H1 (cell line): Measurements from ENCODE around the gene RBM20. TPM values are rescaled to one million over a fixed set of nuclear protein-coding genes. Genes with fewer than 3 reads are reported as not detected.

ENCODE experiments used
- CTCF ChIA-PET: fragments of 300-600 bp; sonication (Branson Sonifier 250); formaldehyde crosslinking; loops from one replicate; lab custom pipeline; 2021; ENCODE audit not compliant: partially characterized antibody; lab: Charles Lee
- POLR2A ChIA-PET: fragments of 300-600 bp; sonication (Branson Sonifier 250); formaldehyde crosslinking; loops from one replicate; lab custom pipeline; 2021; ENCODE audit warnings: inconsistent platforms; ENCODE audit not compliant: partially characterized antibody; lab: Charles Lee
- DNase-seq, 2 experiments: peaks; one replicate each; pipeline versions ENCODE4 v3.0.0 to v3.0.0-alpha.2; 2010 to 2022; ENCODE audit warnings: low spot score in 2 of 2, low read depth in 1 of 2, mixed read lengths in 1 of 2
- FAIRE-seq: peaks from 2 replicates; lab custom pipeline; 2011; peaks lifted over from hg19 to GRCh38; lab: Jason Lieb, UNC
- H2AFZ ChIP-seq: 2 replicates; pipeline ENCODE4 v1.8.1; 2012; ENCODE audit warnings: low read length, inconsistent platforms
- H2AK5ac ChIP-seq: 2 replicates; pipeline ENCODE4 v1.6.1; 2013; ENCODE audit warnings: low read depth, low read length
- H2BK120ac ChIP-seq: replicated peaks from 2 replicates; pipeline ENCODE3; 2013; ENCODE audit warnings: low read depth, low read length, inconsistent platforms
- H2BK12ac ChIP-seq: 2 replicates; pipeline ENCODE4 v1.6.1; 2013; ENCODE audit warnings: low read depth, low read length
- H2BK15ac ChIP-seq: 2 replicates; pipeline ENCODE4 v1.6.1; 2013; ENCODE audit warnings: low read length
- H2BK20ac ChIP-seq: 2 replicates; pipeline ENCODE4 v1.6.1; 2013; ENCODE audit warnings: low read length
- H2BK5ac ChIP-seq: 2 replicates; pipeline ENCODE4 v1.6.1; 2013; ENCODE audit warnings: low read depth, low read length
- H3K14ac ChIP-seq: 2 replicates; pipeline ENCODE4 v1.6.1; 2013; ENCODE audit warnings: inconsistent platforms; ENCODE audit not compliant: insufficient read length
- H3K18ac ChIP-seq: 2 replicates; pipeline ENCODE4 v1.6.1; 2013; ENCODE audit warnings: low read length; ENCODE audit errors: extremely low read depth
- H3K23ac ChIP-seq: 2 replicates; pipeline ENCODE4 v1.6.1; 2013; ENCODE audit warnings: inconsistent platforms; ENCODE audit not compliant: insufficient read length
- H3K23me2 ChIP-seq: 2 replicates; pipeline ENCODE4 v1.6.1; 2013; ENCODE audit warnings: low read depth, low read length
- H3K27ac ChIP-seq: 2 replicates; pipeline ENCODE4 v1.6.1; 2011; ENCODE audit warnings: low read depth, low read length, inconsistent platforms
- H3K27me3 ChIP-seq, 4 experiments: replicated peaks in 1 of 4; 1 replicate in 1 of 4; 2 replicates in 3 of 4; pipeline versions ENCODE4 v1.6.1 to v1.8.1; 2011 to 2013; ENCODE audit warnings: low read length in 3 of 4, mild to moderate bottlenecking in 3 of 4, inconsistent platforms in 2 of 4, mixed read lengths in 2 of 4, moderate library complexity in 1 of 4; ENCODE audit not compliant: control insufficient read depth in 3 of 4, insufficient read depth in 3 of 4; ENCODE audit errors: extremely low read depth in 1 of 4
- H3K36me3 ChIP-seq, 4 experiments: 2 replicates each; pipeline versions ENCODE4 v1.6.1 to v1.8.1; 2011 to 2013; ENCODE audit warnings: mild to moderate bottlenecking in 4 of 4, low read length in 3 of 4, moderate library complexity in 2 of 4, control low read depth in 1 of 4, inconsistent platforms in 1 of 4; ENCODE audit not compliant: insufficient read depth in 4 of 4, control insufficient read depth in 2 of 4
- H3K4ac ChIP-seq: replicated peaks from 2 replicates; pipeline ENCODE3; 2013; ENCODE audit warnings: low read length, low read depth, mixed read lengths, inconsistent platforms; ENCODE audit not compliant: insufficient read length
- H3K4me1 ChIP-seq, 4 experiments: replicated peaks in 1 of 4; 1 replicate in 1 of 4; 2 replicates in 3 of 4; pipeline versions ENCODE4 v1.6.1 to v1.8.1; 2011 to 2013; ENCODE audit warnings: low read length in 3 of 4, inconsistent platforms in 2 of 4, mixed read lengths in 1 of 4; ENCODE audit not compliant: insufficient read depth in 4 of 4, control insufficient read depth in 3 of 4
- H3K4me2 ChIP-seq, 2 experiments: 2 replicates each; pipeline versions ENCODE4 v1.6.1 to v1.8.1; 2011 to 2013; ENCODE audit warnings: low read depth in 2 of 2, low read length in 2 of 2, control low read depth in 1 of 2, inconsistent platforms in 1 of 2, mild to moderate bottlenecking in 1 of 2; ENCODE audit not compliant: insufficient read depth in 1 of 2
- H3K4me3 ChIP-seq, 4 experiments: fragments of 200-600, 300-600 bp in 1 of 4; sonication (generic), shearing (Covaris generic), sonication (Bioruptor Twin) in 1 of 4; 2 replicates each; pipeline versions ENCODE4 v1.5.1 to v1.8.1; 2011 to 2016; ENCODE audit warnings: low read length in 4 of 4, low read depth in 3 of 4, control low read depth in 2 of 4, inconsistent platforms in 2 of 4, mild to moderate bottlenecking in 2 of 4, mixed read lengths in 1 of 4, moderate library complexity in 1 of 4; ENCODE audit not compliant: insufficient read depth in 2 of 4; ENCODE audit errors: extremely low read depth in 1 of 4
- H3K56ac ChIP-seq: replicated peaks from 2 replicates; pipeline ENCODE3; 2013; ENCODE audit warnings: low read depth, mild to moderate bottlenecking, mixed read lengths, low read length, inconsistent platforms; ENCODE audit not compliant: insufficient read length
- H3K79me1 ChIP-seq: 2 replicates; pipeline ENCODE4 v1.6.1; 2013; ENCODE audit warnings: low read depth, low read length, control low read depth
- H3K79me2 ChIP-seq, 2 experiments: 2 replicates each; pipeline versions ENCODE4 v1.6.1 to v1.8.1; 2012 to 2013; ENCODE audit warnings: low read length in 2 of 2, mild to moderate bottlenecking in 2 of 2, inconsistent platforms in 1 of 2; ENCODE audit not compliant: insufficient read depth in 2 of 2, control insufficient read depth in 1 of 2
- H3K9ac ChIP-seq, 4 experiments: replicated peaks in 1 of 4; 1 replicate in 1 of 4; 2 replicates in 3 of 4; pipeline versions ENCODE4 v1.6.1 to v1.8.1; 2011 to 2013; ENCODE audit warnings: low read depth in 3 of 4, low read length in 3 of 4, control low read depth in 2 of 4, mild to moderate bottlenecking in 2 of 4, moderate library complexity in 2 of 4, inconsistent platforms in 1 of 4; ENCODE audit errors: extremely low read depth in 1 of 4
- H3K9me3 ChIP-seq, 2 experiments: 2 replicates each; pipeline versions ENCODE4 v1.6.1 to v1.8.1; 2012 to 2013; ENCODE audit warnings: mild to moderate bottlenecking in 2 of 2, moderate library complexity in 2 of 2, control low read depth in 1 of 2, inconsistent platforms in 1 of 2, low read depth in 1 of 2, low read length in 1 of 2, mixed read lengths in 1 of 2; ENCODE audit not compliant: insufficient read depth in 2 of 2
- H4K20me1 ChIP-seq, 2 experiments: replicated peaks in 1 of 2; 2 replicates each; pipeline versions ENCODE3 to v1.8.1; 2011 to 2013; ENCODE audit warnings: inconsistent platforms in 2 of 2, low read length in 2 of 2, mild to moderate bottlenecking in 1 of 2; ENCODE audit not compliant: insufficient read depth in 2 of 2, control insufficient read depth in 1 of 2
- H4K5ac ChIP-seq: 2 replicates; pipeline ENCODE4 v1.6.1; 2013; ENCODE audit warnings: low read length, low read depth, mixed read lengths, inconsistent platforms; ENCODE audit not compliant: insufficient read length
- H4K8ac ChIP-seq: 2 replicates; pipeline ENCODE4 v1.8.0; 2013; ENCODE audit warnings: mild to moderate bottlenecking, moderate library complexity, low read length, inconsistent platforms; ENCODE audit not compliant: insufficient read depth; ENCODE audit errors: extremely low read depth
- H4K91ac ChIP-seq: replicated peaks from 2 replicates; pipeline ENCODE3; 2013; ENCODE audit warnings: low read length, mixed read lengths, inconsistent platforms; ENCODE audit not compliant: insufficient read length
- ASH2L ChIP-seq: fragments of 200-600, 300-600 bp; sonication (generic); IDR thresholded peaks from one replicate; pipeline ENCODE4 v1.7.1; 2017; ENCODE audit warnings: low read length
- JUND ChIP-seq: IDR thresholded peaks from 2 replicates; pipeline ENCODE4 v1.6.1; 2011; ENCODE audit warnings: mild to moderate bottlenecking, improper control_type of control experiment, low read length
- POLR2A ChIP-seq, 2 experiments: IDR thresholded peaks; 1 replicate in 1 of 2; 2 replicates in 1 of 2; pipeline ENCODE4 v1.6.1; 2011; ENCODE audit warnings: low read depth in 2 of 2, low read length in 2 of 2, mild to moderate bottlenecking in 2 of 2; ENCODE audit errors: control extremely low read depth in 1 of 2
- POU5F1 ChIP-seq: IDR thresholded peaks from 2 replicates; pipeline ENCODE4 v1.6.1; 2011; ENCODE audit warnings: low read depth, mild to moderate bottlenecking, low read length, moderate library complexity
- SIX5 ChIP-seq: IDR thresholded peaks from 2 replicates; pipeline ENCODE4 v1.6.1; 2011; ENCODE audit warnings: mild to moderate bottlenecking, low read depth, low read length
- SP2 ChIP-seq: IDR thresholded peaks from 2 replicates; pipeline ENCODE4 v1.6.1; 2012; ENCODE audit warnings: mild to moderate bottlenecking, low read length, inconsistent platforms
- ZNF274 ChIP-seq: IDR thresholded peaks from 2 replicates; pipeline ENCODE4 v1.7.0; 2012; ENCODE audit warnings: low read length, borderline replicate concordance; ENCODE audit errors: extremely low read depth
- WGBS, 2 experiments: shearing (Covaris generic) in 1 of 2; methylation state at CpG; one replicate each; pipeline versions ENCODE4 v1.1.6 to v1.1.7; 2013 to 2015; ENCODE audit warnings: low lambda C conversion rate in 2 of 2, mixed read lengths in 2 of 2, inconsistent platforms in 1 of 2, low coverage in 1 of 2, missing lambda C conversion rate in 1 of 2; ENCODE audit not compliant: insufficient replicate concordance in 2 of 2, insufficient coverage in 1 of 2, insufficient read length in 1 of 2; ENCODE audit errors: extremely low coverage in 1 of 2, missing lambda C conversion rate in 1 of 2; 5-methylcytosine and 5-hydroxymethylcytosine counted together
- polyA plus RNA-seq, 7 experiments: library from polyadenylated mRNA; depleted of rRNA in 3 of 7; stranded (reverse) in 5 of 7; unstranded in 2 of 7; fragments of >200 nt in 5 of 7; fragments of 200-250 nt in 2 of 7; gene quantifications; 1 replicate in 5 of 7; 2 replicates in 1 of 7; 4 replicates in 1 of 7; pipeline versions ENCODE4 v1.2.1 to v1.2.3, GENCODE V29; 2011 to 2013; ENCODE audit warnings: missing spikeins in 2 of 7, mixed read lengths in 2 of 7
- total RNA-seq: library from RNA; stranded (reverse); fragmentation: NEBNext Ultra II Directional; extraction: Animal tissue kit (Norgen Biotek cat#: 25700); gene quantifications from 2 replicates; pipeline ENCODE4 v1.2.1, GENCODE V29; 2021

The RBM20 gene
- total and polyA plus RNA-seq, 2 of the 8 experiments (the other 6 are each of a cell fraction or from before 2014, with no cell fraction given): 0.05 to 0.63 TPM

- H2AK5ac ChIP-seq: no peak overlapping the region
- H3K79me2 ChIP-seq: no peaks in the 10 kb centered on the region
- no peak overlapping the region for H2BK20ac ChIP-seq
- WGBS, 2 experiments: 86% methylated on average over 3 of the region's 3 CpGs; no CpG with 5 or more reads in 1 of the 2 experiments
- H3K9ac ChIP-seq: no peak overlapping the region
- no peak overlapping the region for H4K91ac ChIP-seq
- no peaks in the 10 kb centered on the region for H3K23me2 ChIP-seq
- FAIRE-seq (no peak), DNase-seq (no peak)
- H3K9me3 ChIP-seq: no peaks in the 10 kb centered on the region
- H3K4ac ChIP-seq: no peak overlapping the region
- ChIA-PET CTCF (interaction anchor here (1.2 to 4.2 kb wide), 2 partner anchors 29 to 38 kb away, joined by 3 to 18 read pairs; no protein-coding TSS in a partner anchor), POLR2A (no interaction called here)
- TF ChIP-seq SIX5 (no peak), JUND (no peak), POLR2A (IDR thresholded peaks at IDR 0.05; ENCODE audit: control extremely low read depth in 1 of 2, low read depth in 2 of 2, low read length in 2 of 2) (no peak), SP2 (no peak), ASH2L (no peak), ZNF274 (no peak), POU5F1 (no peak)
- H4K8ac ChIP-seq: no peak overlapping the region
- H2BK12ac ChIP-seq: no peak overlapping the region
- no peak overlapping the region for H2BK120ac ChIP-seq
- no peak overlapping the region for H3K56ac ChIP-seq
- no peak overlapping the region for H2AFZ ChIP-seq
- no peak overlapping the region for H3K27ac ChIP-seq
- H2BK15ac ChIP-seq: no peak overlapping the region
- H3K27me3 ChIP-seq: no peaks in the 10 kb centered on the region
- H3K14ac ChIP-seq: no peak overlapping the region
- H3K4me3 ChIP-seq: no peak overlapping the region
- H3K4me1 ChIP-seq: peaks cover 0 to 4% (median 2%) of the 10 kb centered on the region in 4 experiments; a peak in 3 of 7 replicates
- H2BK5ac ChIP-seq: no peak overlapping the region
- H3K4me2 ChIP-seq: no peak overlapping the region
- no peaks in the 10 kb centered on the region for H4K20me1 ChIP-seq
- H3K36me3 ChIP-seq: no peaks in the 10 kb centered on the region
- H3K23ac ChIP-seq: no peak overlapping the region
- H3K79me1 ChIP-seq: no peaks in the 10 kb centered on the region
- H3K18ac ChIP-seq: no peak overlapping the region
- no peak overlapping the region for H4K5ac ChIP-seq
Observed at GRCh38 chr10:110709444-110709828, 65.3 kb downstream of the RBM20 start.
